HG02610 (cell line): ENCODE measurements around the gene LDAF1.
"Not testable (repeated sequence)": the region's sequence is repeated elsewhere in the genome, so short reads cannot be mapped to it uniquely, and the experiment has no call there.

Experiments
- ATAC-seq: cut with Tn5 transposase; IDR thresholded peaks from one replicate; pipeline ENCODE4 v1.9.1; 2021; ENCODE audit warnings: mild to moderate bottlenecking, moderate library complexity; ENCODE audit not compliant: unreplicated experiment

The LDAF1 gene

GRCh38 chr16:21158208-21159110 lies at the start of gene LDAF1:
Gene LDAF1 (plus strand): TSS chr16:21158674. CDS start chr16:21161183, 2,509 bp downstream.
- peak; percentile 88 for ATAC-seq

- ATAC-seq: not testable (repeated sequence)
These were observed 42.9 kb upstream of the LDAF1 start for GRCh38 chr16:21115551-21115950.

- no peak for ATAC-seq
These were observed 42.3 kb upstream of the LDAF1 start for GRCh38 chr16:21116148-21116693.

GRCh38 chr16:21117567-21117966 lies 40.9 kb upstream of the LDAF1 start:
- ATAC-seq: no peak

GRCh38 chr16:21120976-21121520 lies 37.4 kb upstream of the LDAF1 start:
- no peak for ATAC-seq

- ATAC-seq: no peak
These were observed 33.3 kb upstream of the LDAF1 start for GRCh38 chr16:21125191-21125590.

- ATAC-seq: no peak
These were observed 32.0 kb upstream of the LDAF1 start for GRCh38 chr16:21126518-21126917.

GRCh38 chr16:21128991-21129390 lies 29.5 kb upstream of the LDAF1 start:
- ATAC-seq: no peak

GRCh38 chr16:21130811-21131210 lies 27.7 kb upstream of the LDAF1 start:
- no peak for ATAC-seq

GRCh38 chr16:21134053-21134452 lies 24.4 kb upstream of the LDAF1 start:
- ATAC-seq: no peak

GRCh38 chr16:21145738-21146137 lies 12.7 kb upstream of the LDAF1 start:
- ATAC-seq: no peak

GRCh38 chr16:21150375-21151001 lies 8.0 kb upstream of the LDAF1 start, which contains the start of gene DNAH3:
Gene DNAH3 (minus strand): TSS chr16:21150846. CDS start chr16:21150319, 527 bp downstream.
- no peak for ATAC-seq

GRCh38 chr16:21152160-21153030 lies 6.1 kb upstream of the LDAF1 start:
- not testable (repeated sequence) for ATAC-seq

- ATAC-seq: not testable (repeated sequence)
These were observed 5.2 kb upstream of the LDAF1 start for GRCh38 chr16:21153124-21153729.

GRCh38 chr16:21156011-21156410 lies 2.5 kb upstream of the LDAF1 start:
- ATAC-seq: not testable (repeated sequence)

- no peak for ATAC-seq
These were observed 1.6 kb upstream of the LDAF1 start for GRCh38 chr16:21156767-21157467.

- no peak for ATAC-seq
These were observed 842 bp upstream of the LDAF1 start for GRCh38 chr16:21157632-21158031.

- no peak for ATAC-seq
These were observed 942 bp downstream of the LDAF1 start for GRCh38 chr16:21159281-21159951.

GRCh38 chr16:21160276-21160675 lies 1.8 kb downstream of the LDAF1 start:
- ATAC-seq: no peak
